GM18499 (cell line): Measurements from ENCODE around the gene JAZF1.

Experiments used
- ATAC-seq: cut with Tn5 transposase; IDR thresholded peaks from one replicate; pipeline ENCODE4 v1.9.1; 2021; ENCODE audit warnings: moderate number of reproducible peaks; ENCODE audit not compliant: insufficient read depth, unreplicated experiment

JAZF1 gene

DNA sequence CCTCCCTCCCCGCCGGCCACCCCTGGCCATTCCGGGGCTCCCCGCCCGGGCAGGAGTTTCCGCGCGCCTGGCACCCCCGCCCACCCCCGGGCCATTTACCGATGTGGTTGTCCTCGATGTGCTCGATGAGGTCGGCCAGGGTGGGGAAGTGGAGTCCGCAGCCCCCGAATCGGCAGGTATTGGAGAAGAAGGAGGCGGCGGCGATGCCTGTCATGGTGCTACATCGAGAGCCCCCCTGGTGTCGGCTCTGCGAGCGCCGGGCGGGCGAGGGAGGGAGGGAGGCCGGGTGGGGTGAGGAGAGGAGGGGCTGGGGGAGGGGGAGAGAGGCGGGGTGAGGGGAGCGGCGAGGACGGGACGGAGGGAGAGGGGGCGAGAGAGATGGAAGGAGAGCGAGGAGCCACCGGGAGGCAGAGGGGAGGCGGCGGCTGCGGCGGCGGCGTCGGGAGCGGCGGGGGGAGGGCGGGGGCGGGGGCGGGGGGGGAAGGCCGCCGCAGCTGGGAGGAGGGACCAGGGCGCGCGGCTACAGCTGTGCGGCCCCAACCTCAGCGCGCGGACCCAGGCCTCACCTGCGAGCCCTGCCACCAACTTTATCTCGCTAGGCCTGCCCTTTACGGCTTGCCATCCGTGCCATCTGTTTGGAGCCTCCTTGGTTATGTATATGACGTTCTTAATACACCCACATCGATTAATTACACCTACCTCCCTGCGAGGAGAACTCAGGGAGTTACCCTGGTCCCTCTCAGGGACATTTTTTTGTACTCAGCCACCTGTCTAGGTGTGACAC, at the start of gene JAZF1:
JAZF1 (minus strand) TSS at position 432 of the 784 bp plus-strand sequence.
- ATAC-seq: no peak

- no peak for ATAC-seq
Observed at GRCh38 chr7:28230261-28230660, 49.7 kb upstream of the JAZF1 start.

- ATAC-seq: no peak
Observed at GRCh38 chr7:28228396-28228795, 47.8 kb upstream of the JAZF1 start.

DNA sequence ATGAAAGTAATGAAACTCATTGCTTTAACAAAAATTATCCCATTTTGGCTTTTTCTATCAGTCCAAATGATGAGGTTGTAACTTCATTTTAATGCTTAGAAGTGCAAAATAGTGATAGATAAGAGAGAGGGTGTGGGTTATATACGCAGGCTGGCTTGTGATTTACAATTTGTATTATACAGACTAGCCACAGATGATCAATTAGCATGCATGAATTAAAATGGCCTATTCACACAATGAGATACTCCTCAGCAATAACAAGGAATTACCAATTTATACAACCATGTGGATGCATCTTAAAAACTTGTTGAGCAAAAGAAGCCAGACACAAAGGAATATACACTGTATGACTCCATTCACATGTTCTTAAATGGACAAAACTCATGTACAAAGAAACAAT, 45.4 kb upstream of the JAZF1 start:
- no peak for ATAC-seq

DNA sequence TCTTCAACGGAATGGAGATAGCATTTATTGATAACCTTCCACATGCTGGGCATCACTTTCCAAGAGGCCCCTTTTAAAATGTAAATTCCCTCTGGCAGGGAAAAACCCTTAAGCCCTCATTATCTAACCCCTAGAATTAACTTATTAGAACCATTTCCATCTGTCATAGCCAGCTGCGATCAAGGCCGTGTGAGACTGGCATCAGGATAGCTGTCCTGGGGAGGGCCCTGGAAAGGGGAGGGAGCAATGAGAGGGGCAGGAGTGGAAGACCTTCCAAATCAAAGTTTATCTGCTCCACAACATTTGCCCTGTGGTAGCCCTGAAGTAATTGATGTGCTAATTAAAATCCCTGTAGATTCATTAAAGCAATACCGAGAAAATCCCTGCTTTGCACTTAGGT, 45.0 kb upstream of the JAZF1 start:
- no peak for ATAC-seq

DNA sequence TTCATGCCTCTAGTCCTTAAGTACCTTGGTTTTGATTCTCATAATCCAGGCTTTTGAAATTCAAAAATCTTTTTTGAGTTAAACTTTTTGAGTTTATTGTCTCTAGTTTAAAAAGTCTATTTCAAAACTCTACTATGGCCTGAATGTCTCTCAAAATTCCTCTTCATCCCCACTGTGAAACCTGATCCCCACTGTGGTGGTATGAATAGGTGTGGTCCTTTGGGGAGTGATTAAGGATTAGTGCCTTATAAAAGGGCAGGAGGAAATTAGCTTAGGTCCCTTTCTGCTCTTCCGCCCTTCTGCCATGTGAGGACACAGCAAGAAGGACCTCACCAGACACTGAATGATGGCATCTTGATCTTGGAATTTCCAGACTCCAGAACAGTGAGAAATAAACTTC, 44.1 kb upstream of the JAZF1 start:
- ATAC-seq: no peak

- no peak for ATAC-seq
Observed at GRCh38 chr7:28224172-28224571, 43.6 kb upstream of the JAZF1 start.

DNA sequence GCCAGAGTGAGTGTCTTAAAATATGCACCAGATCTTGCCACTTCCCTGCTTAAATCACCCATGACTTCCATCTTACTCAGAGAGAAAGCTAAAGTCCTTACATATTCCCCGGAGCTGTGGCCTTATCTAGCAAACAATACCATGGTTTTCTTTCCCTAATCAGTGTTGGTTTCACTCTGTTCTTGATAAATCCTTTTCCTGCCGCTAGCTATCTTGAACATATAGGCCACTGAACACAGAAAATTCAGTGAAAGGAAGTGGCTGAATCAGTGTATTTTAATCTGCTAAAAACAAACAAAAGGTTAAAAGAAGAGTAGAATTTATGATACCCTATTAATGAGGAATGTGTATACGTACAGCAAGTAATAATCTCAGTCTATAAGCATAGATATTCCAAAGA, 42.0 kb upstream of the JAZF1 start:
- ATAC-seq: no peak

GRCh38 chr7:28219793-28220192, 39.2 kb upstream of the JAZF1 start:
- ATAC-seq: no peak

DNA sequence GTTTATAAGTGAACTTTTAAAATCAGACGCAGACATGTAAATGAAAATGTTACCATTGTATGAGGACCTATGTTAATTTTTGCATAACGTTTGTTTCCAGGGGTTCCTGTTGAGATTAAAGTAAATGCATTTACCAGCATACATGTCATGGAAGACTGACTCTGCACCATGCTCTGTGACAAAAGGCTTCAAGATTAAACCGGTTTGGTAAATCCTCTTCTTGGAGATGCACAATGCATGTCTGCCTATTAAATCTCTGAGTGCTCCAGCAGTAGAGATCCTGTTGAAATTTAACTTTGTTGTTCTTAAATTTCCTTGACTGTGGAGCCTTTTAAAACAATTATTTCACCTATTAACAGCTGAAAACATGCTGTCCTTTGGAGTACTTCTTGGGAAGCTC, 36.5 kb upstream of the JAZF1 start:
- no peak for ATAC-seq

DNA sequence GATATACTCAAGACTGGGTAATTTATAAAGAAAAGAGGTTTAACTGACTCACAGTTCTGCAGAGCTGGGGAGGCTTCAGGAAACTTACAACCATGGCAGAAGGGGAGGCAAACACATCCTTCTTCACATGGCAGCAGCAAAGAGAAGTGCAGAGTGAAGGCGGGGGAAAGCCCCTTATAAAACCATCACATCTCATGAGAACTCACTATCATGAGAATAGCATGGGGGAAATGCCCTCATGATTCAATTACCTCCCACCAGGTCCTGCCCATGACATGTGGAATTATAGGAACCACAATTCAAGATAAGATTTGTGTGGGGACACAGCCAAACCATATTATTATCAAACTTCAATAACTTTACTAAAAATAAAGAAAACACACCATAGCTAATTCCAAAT, 30.4 kb upstream of the JAZF1 start:
- ATAC-seq: no peak

DNA sequence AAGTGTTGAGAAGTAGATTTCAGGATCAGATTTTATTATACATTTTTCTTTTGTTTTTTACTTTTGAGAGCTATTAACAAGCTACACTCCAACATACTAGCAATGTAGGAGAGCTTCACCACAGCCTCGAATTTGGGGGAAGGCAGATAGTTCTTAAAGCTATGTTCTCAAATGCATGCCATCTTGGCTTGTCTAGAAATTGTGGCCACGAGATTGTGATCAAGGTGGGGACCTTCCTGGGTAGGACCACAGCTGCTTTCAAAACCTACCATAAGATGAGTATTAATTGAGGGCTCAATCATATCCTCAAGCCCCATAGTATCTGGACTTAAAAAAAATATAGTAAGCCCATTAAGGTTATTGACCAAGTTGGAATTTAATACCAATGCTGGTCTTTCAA, 27.9 kb upstream of the JAZF1 start:
- no peak for ATAC-seq

- ATAC-seq: no peak
Observed at GRCh38 chr7:28207486-28208158, 27.0 kb upstream of the JAZF1 start.

DNA sequence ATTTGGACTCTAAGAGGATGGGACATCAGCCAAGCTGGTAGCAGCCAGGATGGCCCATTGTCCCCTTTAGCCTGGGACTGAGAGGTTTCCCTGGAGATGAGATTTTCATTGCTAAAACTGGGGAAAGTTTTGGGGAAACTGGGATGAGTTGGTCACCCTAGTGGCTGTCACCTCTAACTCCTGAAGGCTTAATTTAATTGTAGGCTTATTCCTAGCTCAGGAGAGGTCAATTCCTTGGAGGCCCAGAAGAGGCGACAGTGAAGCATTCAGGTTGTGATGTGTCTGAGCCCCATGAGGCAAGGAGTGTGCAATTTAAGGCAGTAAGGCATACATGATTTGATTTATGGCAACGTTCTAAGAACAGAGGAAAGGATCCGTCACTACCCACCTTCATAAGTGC, 24.9 kb upstream of the JAZF1 start:
- ATAC-seq: no peak

DNA sequence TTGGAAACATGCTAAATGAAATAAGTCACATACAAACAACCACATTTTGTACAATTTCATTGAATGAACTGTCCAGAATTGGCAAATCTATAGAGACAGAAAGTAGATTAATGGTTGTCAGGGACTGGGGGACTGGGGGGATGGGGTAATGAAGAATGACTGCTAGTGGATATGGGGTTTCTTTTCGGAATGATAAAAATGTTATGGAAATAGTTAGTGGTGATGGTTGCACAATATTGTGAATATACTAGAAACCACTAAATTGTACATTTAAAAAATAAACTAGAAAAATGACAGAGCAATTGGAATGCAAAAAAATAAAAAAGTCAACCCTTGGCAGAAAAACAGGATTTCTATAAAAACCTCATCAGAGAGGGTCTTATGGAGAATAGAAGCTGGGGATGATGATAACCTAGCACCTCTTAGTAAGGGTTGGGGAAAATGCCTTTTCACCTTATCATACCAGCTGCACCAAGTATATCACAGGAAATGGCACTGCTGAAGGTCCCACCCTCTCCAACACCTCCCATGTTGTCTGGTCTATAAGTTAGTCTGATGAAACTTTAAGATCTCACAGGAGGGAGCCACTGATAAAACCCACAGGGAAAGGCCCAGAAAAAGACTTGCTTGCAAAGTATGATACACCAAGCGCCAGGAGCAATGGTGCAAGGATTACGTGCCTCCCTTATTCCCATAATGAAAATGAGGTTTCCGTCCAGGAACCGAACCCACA, 23.1 kb upstream of the JAZF1 start:
- ATAC-seq: no peak

DNA sequence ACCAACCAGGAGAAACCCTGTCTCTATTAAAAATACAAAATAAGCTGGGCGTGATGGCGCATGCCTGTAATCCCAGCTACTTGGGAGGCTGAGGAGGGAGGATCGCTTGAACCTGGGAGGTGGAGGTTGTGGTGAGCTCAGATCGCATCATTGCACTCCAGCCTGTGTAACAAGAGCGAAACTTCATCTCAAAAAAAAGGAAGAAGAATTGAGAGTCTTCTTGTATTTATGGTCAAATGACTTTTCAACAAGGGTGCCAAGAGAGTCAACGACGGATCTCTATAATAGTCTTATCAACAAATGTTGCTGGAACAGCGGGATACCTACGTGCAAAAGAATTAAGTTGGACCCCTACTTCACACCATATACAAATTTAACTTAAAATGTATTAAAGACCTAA, 21.6 kb upstream of the JAZF1 start:
- ATAC-seq: no peak

DNA sequence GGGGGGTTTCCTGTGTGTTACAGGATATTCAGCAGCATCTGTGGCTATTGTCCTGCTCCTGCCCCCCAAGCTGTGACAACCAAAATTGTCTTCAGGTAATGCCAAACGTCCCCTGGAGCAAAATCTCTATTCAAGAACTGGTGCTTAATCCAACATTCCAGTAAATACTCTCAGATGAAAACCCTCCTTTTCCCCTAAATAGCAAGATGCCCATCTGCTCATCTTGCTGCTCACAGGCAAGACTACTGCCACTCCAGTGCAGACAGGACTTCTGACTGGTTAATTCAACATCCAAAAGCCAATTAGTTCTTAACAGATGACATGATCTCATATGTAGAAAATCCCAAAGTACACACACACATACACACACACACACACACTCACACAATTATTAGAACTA, 20.5 kb upstream of the JAZF1 start:
- no peak for ATAC-seq

GRCh38 chr7:28200598-28200997, 20.0 kb upstream of the JAZF1 start:
- ATAC-seq: no peak

DNA sequence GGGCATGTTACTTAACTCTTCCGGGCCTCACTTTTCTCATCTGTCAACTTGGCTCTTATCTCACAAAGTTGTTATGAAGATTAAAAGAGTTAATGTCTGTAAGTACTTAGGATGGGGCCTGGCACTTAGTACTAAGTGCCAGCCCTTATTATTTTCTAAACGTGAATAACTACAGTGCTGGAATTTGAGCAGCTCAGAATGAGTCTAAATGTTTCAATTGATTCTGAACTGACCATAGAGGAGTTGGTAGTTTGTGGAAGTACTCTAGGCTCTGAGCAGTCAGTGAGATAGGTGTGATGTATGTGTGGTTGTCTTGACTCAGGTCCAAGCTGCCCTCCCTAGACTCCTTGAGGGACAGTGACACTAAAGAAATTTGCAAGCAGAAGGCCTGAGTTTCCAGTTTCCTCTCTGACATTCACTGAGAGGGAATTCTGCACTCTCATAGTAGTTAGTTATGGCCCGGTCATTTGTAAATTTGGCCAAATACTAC, 18.5 kb upstream of the JAZF1 start:
- ATAC-seq: no peak

DNA sequence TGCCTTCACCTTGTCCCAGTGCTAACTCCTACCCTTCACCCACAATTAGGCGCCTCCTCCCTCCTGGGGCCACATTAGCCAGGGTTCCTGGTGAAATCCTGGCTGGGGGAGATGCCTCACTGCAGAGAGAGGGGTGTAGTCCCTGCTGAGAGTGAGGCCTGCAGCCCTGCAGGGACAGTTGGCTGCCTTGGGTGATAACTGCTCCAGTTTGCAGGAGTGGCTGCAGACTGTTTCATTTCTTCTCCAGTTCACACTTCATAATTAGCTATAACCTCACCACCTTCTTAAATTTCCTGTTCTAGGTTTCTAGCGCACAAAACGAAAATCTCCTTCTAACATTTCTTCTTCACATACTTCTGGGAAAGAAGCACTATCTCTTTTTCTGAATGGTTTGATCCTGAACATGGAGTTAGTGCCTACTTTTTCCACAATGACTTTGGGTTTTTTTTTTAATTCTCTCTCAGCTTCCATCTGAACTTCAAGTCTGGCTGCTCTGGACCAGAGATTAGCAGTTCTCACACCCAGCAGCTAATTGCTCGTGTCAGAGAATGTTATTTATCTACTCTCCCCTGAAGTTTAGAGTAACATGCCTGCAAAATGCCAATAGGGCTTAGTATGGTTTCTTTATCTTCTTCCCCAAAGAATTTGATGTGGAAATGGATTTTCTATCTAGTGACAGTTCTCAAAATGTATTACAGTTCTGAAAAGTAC, 15.5 kb upstream of the JAZF1 start:
- no peak for ATAC-seq
